HL-60/S4 treated with phorbol 12-myristate 13-acetate at 8.2 ng/mL for 4 days and 3 days (cell line): ENCODE data around the gene TMEM87A.
"Not testable (repeated sequence)": the region's sequence is repeated elsewhere in the genome, so short reads cannot be mapped to it uniquely, and the experiment has no call there.

Source experiments
- in situ Hi-C: fragments of 300-500 bp; cut with MboI; formaldehyde crosslinking; loops from 2 replicates; pipeline ENCODE4 v1.15.0; 2022; ENCODE audit warnings: low sequenced_read_pairs

Gene TMEM87A

GRCh38 chr15:42272939-42273899 is at the start of gene TMEM87A, which contains the start of gene GANC:
Gene TMEM87A (minus strand): TSS chr15:42273433. CDS start chr15:42273398, 35 bp downstream.
Gene GANC (plus strand): TSS chr15:42273201. CDS start chr15:42274482, 1,281 bp downstream.
- in situ Hi-C loops = no loop called here

- in situ Hi-C loops = no loop called here
Observed at GRCh38 chr15:42319206-42319605, 46.0 kb upstream of the TMEM87A start.

- in situ Hi-C loops = not testable (repeated sequence)
Observed at GRCh38 chr15:42316282-42316805, 43.1 kb upstream of the TMEM87A start.

- in situ Hi-C loops = no loop called here
Observed at GRCh38 chr15:42315521-42315920, 42.3 kb upstream of the TMEM87A start.

- in situ Hi-C loops = no loop called here
Observed at GRCh38 chr15:42314818-42315217, 41.6 kb upstream of the TMEM87A start.

- in situ Hi-C loops = no loop called here
Observed at GRCh38 chr15:42313463-42313862, 40.2 kb upstream of the TMEM87A start.

GRCh38 chr15:42306681-42307080 is 33.4 kb upstream of the TMEM87A start:
- in situ Hi-C loops = no loop called here

- in situ Hi-C loops = not testable (repeated sequence)
Observed at GRCh38 chr15:42301004-42301403, 27.8 kb upstream of the TMEM87A start.

- in situ Hi-C loops = no loop called here
Observed at GRCh38 chr15:42289166-42289565, 15.9 kb upstream of the TMEM87A start.

- in situ Hi-C loops = no loop called here
Observed at GRCh38 chr15:42287931-42288330, 14.7 kb upstream of the TMEM87A start.

GRCh38 chr15:42286445-42287029 is 13.3 kb upstream of the TMEM87A start:
- in situ Hi-C loops = no loop called here

GRCh38 chr15:42285034-42285433 is 11.8 kb upstream of the TMEM87A start:
- in situ Hi-C loops = no loop called here

- in situ Hi-C loops = no loop called here
Observed at GRCh38 chr15:42284551-42284950, 11.3 kb upstream of the TMEM87A start.

GRCh38 chr15:42283671-42284070 is 10.4 kb upstream of the TMEM87A start:
- in situ Hi-C loops = no loop called here

- in situ Hi-C loops = no loop called here
Observed at GRCh38 chr15:42282926-42283325, 9.7 kb upstream of the TMEM87A start.

GRCh38 chr15:42282344-42282743 is 9.1 kb upstream of the TMEM87A start:
- in situ Hi-C loops = no loop called here

GRCh38 chr15:42279234-42279723 is 6.0 kb upstream of the TMEM87A start:
- in situ Hi-C loops = no loop called here

GRCh38 chr15:42276762-42277161 is 3.5 kb upstream of the TMEM87A start:
- in situ Hi-C loops = no loop called here

- in situ Hi-C loops = no loop called here
Observed at GRCh38 chr15:42275780-42276391, 2.7 kb upstream of the TMEM87A start.

- in situ Hi-C loops = no loop called here
Observed at GRCh38 chr15:42274702-42274989, 1.4 kb upstream of the TMEM87A start.
